ENCODE data around the gene HOXB6. TPM values are rescaled to one million over a fixed set of nuclear protein-coding genes. Genes with fewer than 3 reads are reported as not detected.
A peak's percentile ranks its signal among the peaks of the same experiment; 100 is the strongest.

The HOXB6 gene
- total RNA-seq, 1 donor from 2014 or later, result not detected

DNA sequence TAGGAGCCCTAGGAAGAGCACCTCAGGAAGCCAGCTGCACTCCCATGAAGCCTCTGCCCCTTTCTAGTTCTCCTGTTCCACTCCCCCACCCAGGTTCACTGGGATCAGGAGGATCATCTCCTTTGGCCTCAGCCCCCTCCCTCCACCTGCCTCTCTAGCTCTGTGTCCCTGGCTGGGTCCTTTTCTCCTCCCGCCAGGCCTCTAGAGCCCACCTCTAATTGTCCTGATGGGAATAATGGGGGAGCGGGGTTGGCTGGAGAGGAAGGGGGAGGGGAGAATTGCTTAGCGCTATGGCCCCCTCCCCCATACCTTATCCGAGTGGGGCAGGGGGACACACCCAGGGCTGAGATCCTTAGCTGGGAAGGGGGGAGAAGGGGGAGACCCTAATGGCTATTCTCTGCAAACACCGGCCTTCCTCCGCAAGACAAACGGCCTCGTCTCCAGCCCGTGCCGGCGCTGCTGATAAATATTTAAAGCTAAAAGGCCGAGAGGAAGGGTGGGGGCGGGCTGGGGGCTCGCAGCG lies 5.0 kb upstream of the HOXB6 start:
- DNase-seq (ENCODE audit: low spot score), result no peak

DNA sequence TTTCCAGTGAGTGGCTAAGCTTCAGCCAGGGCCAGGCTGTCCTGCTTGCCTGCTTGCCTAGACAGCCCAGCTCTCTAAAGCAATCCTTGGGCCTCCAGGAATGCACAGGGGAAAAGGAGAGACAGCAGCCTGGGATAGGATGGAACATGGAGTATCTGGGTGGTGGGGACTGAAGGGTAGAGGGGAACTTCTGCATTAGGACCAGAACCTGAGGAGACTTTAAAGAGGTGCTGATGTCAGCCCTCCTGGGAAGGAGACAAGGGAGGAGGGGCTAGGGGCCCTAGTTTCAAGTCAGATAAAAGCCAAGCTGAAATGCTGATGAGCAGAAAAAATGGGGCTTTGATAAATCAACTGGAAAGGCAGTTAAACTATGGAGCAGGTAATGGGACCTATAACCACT lies 4.2 kb upstream of the HOXB6 start:
- DNase-seq (ENCODE audit: low spot score), result no peak

GRCh38 chr17:48608494-48608834 lies 3.7 kb upstream of the HOXB6 start:
- no peak for DNase-seq (ENCODE audit: low spot score)

- DNase-seq (ENCODE audit: low spot score), result no peak
Measured at GRCh38 chr17:48606892-48607614, 2.3 kb upstream of the HOXB6 start.

- no peak for DNase-seq (ENCODE audit: low spot score)
Measured at GRCh38 chr17:48605991-48606891, 1.5 kb upstream of the HOXB6 start.

DNA sequence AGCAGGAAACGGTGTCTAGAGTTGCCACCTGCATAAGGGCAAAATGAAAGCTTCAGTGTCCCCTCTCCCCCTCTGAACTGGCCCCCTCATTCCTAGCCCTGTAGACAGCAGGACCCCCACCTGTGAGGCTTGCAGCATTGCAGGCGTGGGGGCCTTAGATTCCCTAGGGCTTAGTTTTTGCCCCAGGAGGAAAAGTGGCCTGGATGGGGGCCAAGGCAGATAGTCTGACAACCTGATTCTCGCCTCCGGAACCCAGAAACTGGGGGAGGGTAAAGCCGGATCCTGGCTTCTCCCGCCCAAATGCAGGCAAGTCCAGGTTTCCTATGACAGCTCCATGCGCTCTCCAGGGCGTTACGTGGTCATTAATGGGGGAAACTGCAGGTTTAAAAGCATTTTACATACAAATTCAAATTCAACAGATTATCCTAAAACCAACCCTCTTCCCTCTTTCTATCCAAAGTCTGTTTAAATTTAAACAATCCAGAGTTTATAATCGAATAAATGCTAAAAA lies 678 bp upstream of the HOXB6 start:
- no peak for DNase-seq (ENCODE audit: low spot score)

DNA sequence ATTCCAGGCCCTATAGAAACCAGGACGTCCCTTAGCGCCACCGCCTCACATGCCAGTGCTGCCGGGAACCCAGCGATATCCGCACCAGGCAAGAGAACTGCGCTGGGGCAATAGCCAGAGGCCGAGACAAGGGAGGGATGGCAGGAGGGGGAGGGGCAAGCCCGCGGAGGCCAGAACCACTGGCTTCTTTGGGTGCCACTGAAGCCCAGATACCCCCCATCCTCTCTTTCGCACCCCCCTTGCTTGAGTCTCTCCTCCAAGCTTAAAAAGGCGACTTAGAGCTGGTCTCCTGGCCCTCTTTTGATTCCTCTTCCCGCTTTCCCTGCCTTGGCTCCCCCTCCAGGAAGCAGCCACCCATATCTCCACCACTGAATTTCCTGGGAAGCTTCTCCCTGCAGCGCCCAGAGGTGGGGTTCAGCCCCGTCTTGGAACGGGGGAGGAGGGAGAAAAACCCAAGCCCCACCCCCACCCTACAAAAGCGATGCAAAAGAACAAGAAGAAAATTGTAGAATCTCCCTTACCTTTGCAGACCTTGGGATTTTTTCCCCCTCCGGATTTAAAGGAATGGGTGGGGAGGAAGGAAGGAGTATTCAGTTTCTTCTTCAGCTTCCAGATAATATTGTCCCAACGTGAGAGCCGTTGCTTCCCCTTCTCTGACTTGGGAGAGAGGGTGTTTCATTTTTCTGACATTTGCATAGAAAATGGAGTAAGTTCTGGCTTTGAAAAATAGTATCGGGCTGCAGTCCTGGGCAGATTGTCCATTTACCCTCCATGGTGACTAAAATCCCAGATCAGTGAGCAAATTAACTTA lies 622 bp downstream of the HOXB6 start:
- peak; percentile 66 for DNase-seq (ENCODE audit: low spot score)

- DNase-seq (ENCODE audit: low spot score), result no peak
Measured at GRCh38 chr17:48601539-48602425, 3.0 kb downstream of the HOXB6 start.

DNA sequence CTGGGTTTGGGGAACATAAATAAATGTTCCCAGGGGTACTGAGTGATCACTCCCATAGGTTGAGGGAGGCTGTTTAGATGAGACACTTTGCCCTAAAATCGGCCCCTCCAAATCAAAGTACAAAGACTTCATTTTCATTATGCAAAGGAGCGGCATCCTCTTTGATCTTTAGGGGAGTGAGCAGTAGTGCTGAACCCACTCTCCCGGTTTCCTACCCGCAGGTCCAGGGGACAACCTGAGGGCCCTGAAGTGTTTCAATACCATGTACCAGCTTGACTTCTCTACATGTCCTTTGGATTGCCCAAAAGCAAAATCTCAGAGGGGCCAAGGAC lies 3.6 kb downstream of the HOXB6 start:
- no peak for DNase-seq (ENCODE audit: low spot score)

DNA sequence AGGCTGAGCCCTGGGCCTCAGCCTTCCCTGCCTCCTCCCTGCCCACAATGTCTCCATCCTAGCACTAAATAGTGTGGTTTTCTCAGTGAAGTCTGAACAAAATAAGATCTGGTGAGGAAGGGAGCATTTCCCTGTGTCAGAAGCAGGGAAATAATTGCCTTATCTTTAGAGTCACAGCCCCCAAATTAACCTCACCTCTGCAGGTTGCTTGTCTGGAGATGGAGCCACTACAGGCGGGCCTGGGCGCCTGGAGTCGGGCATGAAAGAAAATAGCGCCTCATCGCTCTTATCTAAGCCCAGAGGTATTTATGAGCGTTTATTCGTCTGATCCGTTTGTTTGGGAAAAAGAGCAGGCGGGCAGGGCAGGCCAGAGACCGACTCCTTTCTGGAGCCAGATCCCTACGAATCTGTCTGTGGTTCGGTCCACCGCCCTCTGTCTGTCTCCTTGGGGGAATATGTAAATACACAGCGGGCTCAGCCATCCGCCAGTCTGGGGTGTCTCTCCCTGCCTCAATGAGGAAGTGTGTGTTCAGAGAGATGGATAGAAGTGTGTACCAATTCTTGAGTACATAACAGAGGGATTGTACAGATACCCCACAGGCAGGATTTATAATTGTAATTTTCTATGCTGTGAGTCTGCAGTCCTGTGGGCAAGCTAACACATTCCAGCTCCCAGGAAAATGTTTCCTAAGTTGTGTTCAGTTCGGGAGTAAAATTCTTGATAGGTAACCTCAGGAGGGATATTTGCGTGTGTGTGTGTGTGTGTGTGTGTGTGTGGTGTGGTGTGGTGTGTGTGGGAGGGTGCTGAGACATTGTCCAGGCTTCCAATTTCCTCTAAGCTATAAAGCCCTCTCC lies 4.3 kb downstream of the HOXB6 start:
- no peak for DNase-seq (ENCODE audit: low spot score)

- no peak for DNase-seq (ENCODE audit: low spot score)
Measured at GRCh38 chr17:48599354-48599753, 5.4 kb downstream of the HOXB6 start.

GRCh38 chr17:48598736-48599135 lies 6.0 kb downstream of the HOXB6 start:
- DNase-seq (ENCODE audit: low spot score), result no peak

GRCh38 chr17:48597778-48598631 lies 6.8 kb downstream of the HOXB6 start:
- DNase-seq (ENCODE audit: low spot score), result no peak

DNA sequence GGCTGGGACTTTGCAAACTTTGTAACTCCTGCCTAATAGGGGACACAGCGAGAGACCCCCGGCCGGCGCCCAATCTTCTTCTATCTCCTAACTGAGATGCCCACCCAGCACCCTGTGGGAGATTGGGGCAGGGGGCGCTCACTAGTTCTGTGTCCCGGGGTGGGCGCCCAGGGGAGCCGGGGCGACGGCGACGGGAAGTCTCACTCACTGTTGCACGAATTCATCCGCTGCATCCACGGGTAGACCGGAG lies 7.3 kb downstream of the HOXB6 start:
- DNase-seq (ENCODE audit: low spot score), result no peak

- no peak for DNase-seq (ENCODE audit: low spot score)
Measured at GRCh38 chr17:48596735-48597527, 7.9 kb downstream of the HOXB6 start.

DNA sequence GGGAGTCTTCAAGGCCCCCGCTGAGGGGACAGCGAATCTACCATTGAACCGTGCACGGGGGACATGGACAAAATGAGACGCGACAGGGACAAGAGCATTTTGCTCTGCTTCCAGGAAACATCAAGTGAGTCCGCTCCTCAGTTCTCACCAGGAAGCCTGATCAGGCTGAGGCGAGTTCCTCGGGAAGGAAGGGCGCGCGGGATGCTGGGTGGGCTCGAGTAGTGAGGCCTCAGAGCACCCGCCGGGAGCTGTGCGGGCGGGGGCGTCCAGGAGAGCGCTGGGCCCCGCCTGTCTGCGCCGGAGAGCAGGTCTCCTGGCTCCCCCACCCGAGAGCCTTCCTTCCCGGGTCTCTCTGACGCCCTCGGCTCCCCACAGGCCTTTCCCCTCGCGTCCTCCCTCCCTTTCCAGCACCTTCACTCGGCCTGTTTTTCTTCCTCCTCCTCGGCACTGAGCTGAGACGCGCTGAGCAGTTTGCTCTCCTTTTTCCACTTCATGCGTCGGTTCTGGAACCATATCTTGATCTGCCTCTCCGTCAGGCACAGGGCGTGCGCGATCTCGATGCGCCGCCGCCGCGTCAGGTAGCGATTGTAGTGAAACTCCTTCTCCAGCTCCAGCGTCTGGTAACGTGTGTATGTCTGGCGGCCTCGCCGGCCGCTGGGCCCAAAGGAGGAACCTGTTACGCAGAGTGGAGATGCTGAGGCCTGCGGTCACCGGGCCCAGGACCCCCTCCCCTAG lies 8.6 kb downstream of the HOXB6 start:
- no peak for DNase-seq (ENCODE audit: low spot score)

DNA sequence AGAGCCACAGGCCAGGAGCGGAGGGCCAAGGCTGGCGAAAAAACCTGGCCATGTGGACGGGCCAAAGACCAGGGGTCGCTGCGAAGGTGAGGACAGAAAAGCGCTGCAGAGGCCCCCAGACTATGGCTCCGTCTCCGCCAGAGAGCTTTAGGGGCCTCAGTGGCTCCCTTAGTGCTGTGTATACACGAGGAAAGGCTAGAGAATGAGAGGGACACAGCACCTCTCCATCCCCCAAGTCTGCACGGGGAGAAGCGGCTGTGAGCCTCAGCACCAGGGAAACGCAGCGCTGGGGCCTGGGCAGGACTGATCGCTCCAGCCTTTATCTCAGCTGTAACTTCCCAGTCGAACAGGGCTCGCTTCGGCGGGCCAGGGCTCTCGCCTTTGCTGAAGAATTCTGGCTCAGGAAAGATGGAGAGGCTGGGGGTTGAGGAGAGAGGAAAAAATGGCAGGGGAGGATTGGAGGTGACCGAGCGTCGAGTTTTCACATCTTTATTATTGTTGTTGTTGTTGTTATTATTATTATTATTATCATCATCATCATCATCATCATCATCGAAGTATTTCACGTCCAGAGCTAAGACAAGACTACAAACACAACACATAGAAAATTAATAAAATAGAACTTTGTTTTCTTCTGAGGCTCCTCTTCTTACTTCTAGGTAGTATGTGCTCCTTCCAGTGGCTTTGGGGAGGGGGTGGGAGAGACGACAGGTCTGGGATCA lies 9.3 kb downstream of the HOXB6 start:
- no peak for DNase-seq (ENCODE audit: low spot score)
